Sigmoid colon (tissue), 4 donors: ENCODE results near the gene GRAP2.

Experiments
- CTCF ChIP-seq, 4 experiments: fragments of 450-650 bp in 3 of 4; fragments of 200-600 bp in 1 of 4; IDR thresholded peaks; one replicate each; pipeline ENCODE4 v1.5.1; 2016 to 2019; ENCODE audit warnings: antibody characterized with exemption in 4 of 4, mild to moderate bottlenecking in 3 of 4, moderate library complexity in 2 of 4
- EP300 ChIP-seq, 4 donors: sonication (generic); formaldehyde crosslinking; IDR thresholded peaks; one replicate each; pipeline ENCODE4 v1.6.1; 2017; ENCODE audit warnings: antibody characterized with exemption in 4 of 4
- POLR2A ChIP-seq, 2 donors: fragments of 450-650 bp; IDR thresholded peaks; one replicate each; pipeline ENCODE4 v1.6.1; 2016; ENCODE audit warnings: antibody characterized with exemption in 2 of 2, mild to moderate bottlenecking in 2 of 2, moderate library complexity in 2 of 2
- POLR2AphosphoS5 ChIP-seq, 4 donors: sonication (generic); formaldehyde crosslinking; IDR thresholded peaks; one replicate each; pipeline ENCODE4 v1.6.1; 2017; ENCODE audit warnings: antibody characterized with exemption in 4 of 4

- TF ChIP-seq POLR2AphosphoS5 (IDR thresholded peaks at IDR 0.05) (no peak), CTCF (IDR thresholded peaks at IDR 0.05) (no peak), POLR2A (IDR thresholded peaks at IDR 0.05) (no peak), EP300 (IDR thresholded peaks at IDR 0.05) (no peak)
These were observed 1.9 kb upstream of the GRAP2 start for GRCh38 chr22:39898997-39899396.
